ENCODE measurements around the gene NT5C2.
"Not testable (repeated sequence)": the region's sequence is repeated elsewhere in the genome, so short reads cannot be mapped to it uniquely, and the experiment has no call there.

NT5C2 gene

GRCh38 chr10:103078676-103079075 is 114.4 kb downstream of the NT5C2 start:
- H3K27me3 Mint-ChIP-seq: no peaks in the 10 kb centered on the region
- H3K4me3 Mint-ChIP-seq: no peak overlapping the region
- ATAC-seq (no peak), DNase-seq (no peak)
- no peaks in the 10 kb centered on the region for H3K4me1 Mint-ChIP-seq
- no peak overlapping the region for H3K27ac Mint-ChIP-seq
- H3K9me3 Mint-ChIP-seq: no peaks in the 10 kb centered on the region

- ATAC-seq (no peak), DNase-seq (no peak)
- no peak overlapping the region for H3K4me3 Mint-ChIP-seq
- no peaks in the 10 kb centered on the region for H3K4me1 Mint-ChIP-seq
- H3K27me3 Mint-ChIP-seq: no peaks in the 10 kb centered on the region
- H3K9me3 Mint-ChIP-seq: no peaks in the 10 kb centered on the region
- H3K27ac Mint-ChIP-seq: no peak overlapping the region
Observed at GRCh38 chr10:103078309-103078615, 114.8 kb downstream of the NT5C2 start.

GRCh38 chr10:103077491-103078308 is 115.4 kb downstream of the NT5C2 start:
- no peak for ATAC-seq
- Mint-ChIP-seq H3K27me3 (no peaks in the 10 kb centered on the region), H3K27ac (no peak overlapping the region), H3K9me3 (no peaks in the 10 kb centered on the region), H3K4me1 (no peaks in the 10 kb centered on the region), H3K4me3 (no peak overlapping the region)
- no peak for DNase-seq

GRCh38 chr10:103077020-103077419 is 116.1 kb downstream of the NT5C2 start:
- DNase-seq: no peak
- ATAC-seq: no peak
- no peak overlapping the region for H3K4me3 Mint-ChIP-seq
- no peaks in the 10 kb centered on the region for H3K4me1 Mint-ChIP-seq
- no peak overlapping the region for H3K27ac Mint-ChIP-seq
- no peaks in the 10 kb centered on the region for H3K27me3 Mint-ChIP-seq
- H3K9me3 Mint-ChIP-seq: no peaks in the 10 kb centered on the region

- H3K9me3 Mint-ChIP-seq: no peaks in the 10 kb centered on the region
- H3K27ac Mint-ChIP-seq: no peak overlapping the region
- peaks cover 25% of the 10 kb centered on the region for H3K4me1 Mint-ChIP-seq
- H3K27me3 Mint-ChIP-seq: no peaks in the 10 kb centered on the region
- ATAC-seq (no peak), DNase-seq (no peak)
- no peak overlapping the region for H3K4me3 Mint-ChIP-seq
Observed at GRCh38 chr10:103072891-103073290, 120.2 kb downstream of the NT5C2 start.

GRCh38 chr10:103072276-103072675 is 120.8 kb downstream of the NT5C2 start:
- Mint-ChIP-seq H3K27me3 (no peaks in the 10 kb centered on the region), H3K4me1 (peaks cover 25% of the 10 kb centered on the region), H3K9me3 (no peaks in the 10 kb centered on the region), H3K4me3 (no peak overlapping the region), H3K27ac (no peak overlapping the region)
- DNase-seq (no peak), ATAC-seq (no peak)

- H3K27me3 Mint-ChIP-seq: no peaks in the 10 kb centered on the region
- no peak overlapping the region for H3K27ac Mint-ChIP-seq
- peak overlapping the region; percentile 22 to 30 for H3K4me3 Mint-ChIP-seq
- H3K9me3 Mint-ChIP-seq: no peaks in the 10 kb centered on the region
- peak; percentile 85 for ATAC-seq
- H3K4me1 Mint-ChIP-seq: peaks cover 25% of the 10 kb centered on the region
- peak; percentile 54 to 66 for DNase-seq
Observed at GRCh38 chr10:103069453-103070331, 123.4 kb downstream of the NT5C2 start.

GRCh38 chr10:103067956-103068355 is 125.1 kb downstream of the NT5C2 start:
- no peaks in the 10 kb centered on the region for H3K9me3 Mint-ChIP-seq
- no peak for ATAC-seq

GRCh38 chr10:103067484-103067883 is 125.6 kb downstream of the NT5C2 start:
- no peak for ATAC-seq

More at GRCh38 chr10:103067956-103068355, 125.1 kb downstream of the NT5C2 start:
- Mint-ChIP-seq H3K4me1 (peaks cover 25% of the 10 kb centered on the region), H3K4me3 (no peak overlapping the region), H3K27ac (no peak overlapping the region), H3K27me3 (no peaks in the 10 kb centered on the region)
- DNase-seq: no peak

GRCh38 chr10:103067099-103067477 is 126.0 kb downstream of the NT5C2 start:
- H3K27ac Mint-ChIP-seq: peak overlapping the region in 1 of 2 donors; percentile 22
- H3K4me3 Mint-ChIP-seq, H3K9me3 Mint-ChIP-seq, ATAC-seq, H3K27me3 Mint-ChIP-seq, DNase-seq: not testable (repeated sequence)
- peaks cover 25% of the 10 kb centered on the region for H3K4me1 Mint-ChIP-seq

More at GRCh38 chr10:103067484-103067883, 125.6 kb downstream of the NT5C2 start:
- peak overlapping the region; percentile 22 to 84 for H3K27ac Mint-ChIP-seq
- H3K9me3 Mint-ChIP-seq: no peaks in the 10 kb centered on the region
- peaks cover 25% of the 10 kb centered on the region for H3K4me1 Mint-ChIP-seq
- H3K4me3 Mint-ChIP-seq: no peak overlapping the region
- no peaks in the 10 kb centered on the region for H3K27me3 Mint-ChIP-seq
- no peak for DNase-seq

GRCh38 chr10:103066141-103067098 is 126.7 kb downstream of the NT5C2 start:
- no peak for DNase-seq
- Mint-ChIP-seq H3K9me3 (no peaks in the 10 kb centered on the region), H3K4me1 (peaks cover 25% of the 10 kb centered on the region), H3K27ac (peak overlapping the region in 1 of 2 donors; percentile 79), H3K27me3 (no peaks in the 10 kb centered on the region), H3K4me3 (no peak overlapping the region)
- ATAC-seq: no peak

- Mint-ChIP-seq H3K27me3 (no peaks in the 10 kb centered on the region), H3K27ac (no peak overlapping the region), H3K4me3 (no peak overlapping the region), H3K4me1 (peaks cover 15% of the 10 kb centered on the region), H3K9me3 (no peaks in the 10 kb centered on the region)
- no peak for DNase-seq
- ATAC-seq: no peak
Observed at GRCh38 chr10:103064956-103065355, 128.1 kb downstream of the NT5C2 start.

- Mint-ChIP-seq H3K4me1 (no peaks in the 10 kb centered on the region), H3K27me3 (no peaks in the 10 kb centered on the region), H3K4me3 (no peak overlapping the region), H3K9me3 (no peaks in the 10 kb centered on the region), H3K27ac (no peak overlapping the region)
- ATAC-seq (no peak), DNase-seq (no peak)
Observed at GRCh38 chr10:103062854-103063590, 130.1 kb downstream of the NT5C2 start.

- Mint-ChIP-seq H3K4me1 (no peaks in the 10 kb centered on the region), H3K27me3 (no peaks in the 10 kb centered on the region), H3K27ac (no peak overlapping the region)
Observed at GRCh38 chr10:103060575-103060974, 132.5 kb downstream of the NT5C2 start.

GRCh38 chr10:103058034-103058433 is 135.0 kb downstream of the NT5C2 start:
- Mint-ChIP-seq H3K27me3 (no peaks in the 10 kb centered on the region), H3K4me3 (no peak overlapping the region), H3K4me1 (peaks cover 22% of the 10 kb centered on the region), H3K27ac (no peak overlapping the region), H3K9me3 (no peaks in the 10 kb centered on the region)
- no peak for DNase-seq
- ATAC-seq: no peak

More at GRCh38 chr10:103060575-103060974, 132.5 kb downstream of the NT5C2 start:
- Mint-ChIP-seq H3K9me3 (no peaks in the 10 kb centered on the region), H3K4me3 (no peak overlapping the region)
- DNase-seq (no peak), ATAC-seq (no peak)
